NCI-H524 treated with DMSO at 0.1 percent for 48 hours (cell line): ENCODE data around the gene SYNPO2.
"Not testable (repeated sequence)": the region's sequence is repeated elsewhere in the genome, so short reads cannot be mapped to it uniquely, and the experiment has no call there.

Source experiments
- DNase-seq: peaks from one replicate; lab custom pipeline; 2025; lab: John Stamatoyannopoulos, UW

The SYNPO2 gene

DNA sequence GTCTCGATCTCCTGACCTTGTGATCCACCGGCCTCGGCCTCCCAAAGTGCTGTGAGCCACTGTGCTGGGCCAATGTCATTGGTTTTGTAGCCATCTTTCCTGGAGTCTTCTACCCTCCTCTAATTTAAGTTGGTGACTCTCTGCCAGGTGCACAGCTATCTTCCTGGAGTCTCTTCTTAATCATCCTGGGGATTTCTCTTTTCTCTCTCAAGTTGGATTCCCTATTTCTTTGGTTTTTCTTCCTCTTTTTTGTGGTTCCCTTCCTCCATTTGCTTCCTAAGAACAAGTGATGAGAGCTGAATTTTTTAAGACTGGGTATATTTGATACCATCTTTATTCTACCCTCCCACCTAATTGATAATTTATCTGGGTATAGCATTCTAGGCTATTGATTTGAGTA lies 113.8 kb downstream of the SYNPO2 start:
- DNase-seq = no peak

DNA sequence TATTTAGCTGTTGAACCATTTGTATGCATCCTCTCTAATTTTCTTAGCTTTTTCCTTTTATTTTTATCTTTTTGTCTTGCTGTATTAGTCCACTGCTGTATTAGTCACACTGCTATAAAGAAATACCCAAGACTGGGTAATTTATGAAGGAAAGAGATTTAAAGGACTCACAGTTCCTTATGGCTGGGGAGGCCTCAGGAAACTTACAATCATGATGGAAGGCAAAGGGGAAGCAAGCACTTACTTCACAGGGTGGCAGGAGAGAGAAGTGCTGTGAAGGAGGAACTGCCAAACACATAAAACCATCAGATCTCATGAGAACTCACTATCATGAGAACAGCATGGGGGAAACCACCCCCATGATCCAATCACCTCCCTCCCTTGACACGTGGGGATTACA lies 114.3 kb downstream of the SYNPO2 start:
- DNase-seq = not testable (repeated sequence)

DNA sequence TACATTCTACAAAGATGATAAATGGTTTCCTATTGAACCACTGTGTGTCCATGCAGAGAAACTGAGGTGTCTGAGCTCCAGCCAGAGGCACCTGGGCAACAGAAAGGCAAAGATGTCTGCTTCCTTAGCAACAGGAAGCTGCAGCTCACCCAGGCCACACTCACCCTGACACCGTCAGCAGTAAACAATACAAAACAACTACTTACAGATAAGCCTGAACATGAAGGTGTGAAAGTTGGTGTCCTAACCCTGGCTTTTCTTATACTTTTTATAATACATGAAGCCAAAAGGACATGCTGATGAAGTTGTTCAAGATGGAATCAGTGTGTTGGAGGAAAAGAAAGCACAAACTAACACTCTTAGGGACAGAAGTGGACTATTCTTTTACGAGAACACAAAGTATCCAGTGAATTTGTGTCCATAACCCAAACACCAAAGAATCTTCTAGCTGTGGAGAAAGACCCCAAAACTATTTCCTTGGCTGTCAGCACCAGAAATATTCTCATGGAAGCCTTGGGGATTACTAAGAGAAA lies 117.3 kb downstream of the SYNPO2 start:
- DNase-seq = no peak

DNA sequence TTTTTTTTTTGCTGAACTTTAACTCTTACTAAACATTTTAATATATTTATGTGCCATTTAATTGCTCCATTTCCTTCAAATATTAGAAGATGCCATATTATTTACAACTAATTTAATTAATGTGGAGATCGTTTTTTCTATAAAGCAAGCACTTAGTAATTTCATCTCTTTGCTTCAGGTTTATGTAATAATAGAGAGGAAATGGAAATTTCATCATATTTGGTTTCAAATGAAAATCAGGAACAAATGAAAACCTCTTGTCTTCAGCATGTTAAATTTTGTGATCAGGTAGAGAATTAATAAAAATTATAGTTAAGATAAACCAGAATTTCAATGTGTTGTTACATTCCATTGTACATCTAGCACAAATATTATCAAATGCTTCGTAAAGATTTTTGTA lies 120.1 kb downstream of the SYNPO2 start:
- DNase-seq = no peak

DNA sequence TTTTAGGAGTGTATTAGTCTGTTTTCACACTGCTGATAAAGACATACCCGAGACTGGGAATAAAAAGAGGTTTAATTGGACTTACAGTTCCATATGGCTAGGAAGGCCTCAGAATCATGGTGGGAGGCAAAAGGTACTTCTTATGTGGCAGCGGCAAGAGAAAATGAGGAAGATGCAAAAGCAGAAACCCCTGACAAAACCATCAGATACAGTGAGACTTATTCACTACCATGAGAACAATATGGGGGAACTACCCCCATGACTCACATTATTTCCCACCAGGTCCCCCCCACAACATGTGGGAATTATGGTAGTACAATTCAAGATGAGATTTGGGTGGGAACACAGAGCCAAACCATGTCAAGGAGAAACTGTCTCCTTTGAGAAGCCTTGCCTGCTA lies 121.6 kb downstream of the SYNPO2 start:
- DNase-seq = not testable (repeated sequence)

DNA sequence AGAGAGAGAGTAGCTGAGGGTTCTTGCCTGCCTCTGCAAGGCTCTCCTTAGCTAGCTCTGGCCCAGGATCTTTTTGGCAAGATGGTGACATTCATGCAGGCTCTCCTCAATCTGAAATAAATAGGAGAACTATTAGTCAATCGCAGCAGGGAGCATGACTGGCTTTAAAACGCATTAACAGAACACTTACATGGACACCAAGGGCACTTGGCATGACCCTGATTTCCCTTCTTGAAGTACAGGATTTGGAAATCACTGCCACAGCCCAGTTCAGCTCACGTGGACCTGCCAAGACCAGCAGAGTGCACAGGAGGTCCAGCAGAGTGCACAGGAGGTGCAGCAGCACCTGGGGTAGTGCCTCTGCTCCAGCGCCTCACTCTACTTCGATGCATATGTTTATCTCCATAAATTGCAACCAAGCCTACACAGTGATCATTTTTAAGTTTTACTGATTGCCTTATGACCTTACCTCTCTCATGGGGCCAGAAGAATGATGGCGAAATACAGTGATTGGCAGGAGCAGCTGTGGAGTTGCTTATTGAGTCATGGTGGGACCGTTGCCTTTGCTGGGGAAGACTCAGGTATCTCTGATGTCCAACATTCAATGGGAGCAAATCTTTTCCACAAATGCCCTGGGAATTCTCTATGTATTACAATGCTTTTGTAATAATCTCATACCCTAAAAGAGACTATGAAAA lies 122.4 kb downstream of the SYNPO2 start:
- DNase-seq = no peak

DNA sequence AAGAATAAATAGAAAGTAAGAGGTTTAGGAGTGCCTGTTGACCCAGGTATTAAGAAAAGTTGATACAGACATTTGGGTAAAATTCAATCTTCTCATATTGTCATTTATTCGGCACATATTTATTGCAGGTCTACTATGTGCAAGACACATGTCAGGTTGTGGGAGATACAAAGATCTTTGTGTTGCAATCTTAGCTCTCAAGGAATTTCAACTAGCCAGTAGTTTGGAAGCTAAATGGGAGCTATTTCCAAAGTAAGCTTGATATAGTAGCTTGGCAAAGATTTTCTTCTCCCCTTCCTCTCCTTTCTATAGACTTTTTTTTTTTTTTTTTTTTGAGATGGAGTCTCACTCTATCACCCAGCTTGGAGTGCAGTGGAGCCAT lies 122.9 kb downstream of the SYNPO2 start:
- no peak for DNase-seq

DNA sequence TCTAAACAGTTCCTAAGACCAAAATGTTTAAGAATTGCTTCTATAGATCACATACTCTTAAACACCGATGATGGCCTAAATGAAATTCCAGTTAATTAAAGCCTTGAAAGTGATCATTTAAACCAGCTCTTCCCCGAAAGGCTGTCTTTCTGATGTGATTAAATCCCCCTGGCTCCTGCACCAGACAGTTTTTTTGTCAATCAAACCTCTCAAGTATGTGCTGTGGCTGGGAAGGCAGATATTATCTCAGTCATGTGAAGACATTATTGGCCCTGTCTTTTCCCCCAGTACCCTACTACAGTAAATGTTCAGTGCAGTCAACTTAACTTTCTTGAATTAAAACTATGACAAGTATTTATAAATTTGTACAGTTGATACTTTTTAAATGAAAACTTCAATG lies 126.0 kb downstream of the SYNPO2 start:
- no peak for DNase-seq

DNA sequence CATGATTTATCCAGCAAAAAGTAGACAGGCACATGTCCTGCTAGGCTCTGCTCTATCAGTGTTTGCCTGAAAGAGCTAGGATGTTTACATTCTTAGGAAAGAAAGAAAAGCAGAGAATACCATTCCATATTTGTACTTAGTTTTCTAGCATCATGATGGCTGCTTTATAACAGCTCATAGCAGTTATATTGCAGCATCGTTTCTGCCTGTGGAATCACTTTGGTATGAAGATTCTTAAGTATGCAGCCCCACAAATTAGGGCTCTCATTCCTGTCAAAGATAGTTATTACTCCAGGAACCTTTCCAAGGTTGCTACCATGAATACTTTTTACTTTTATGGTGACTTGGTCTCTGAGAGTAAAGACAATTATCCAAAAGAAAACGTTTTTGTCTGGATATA lies 128.0 kb downstream of the SYNPO2 start:
- no peak for DNase-seq

DNA sequence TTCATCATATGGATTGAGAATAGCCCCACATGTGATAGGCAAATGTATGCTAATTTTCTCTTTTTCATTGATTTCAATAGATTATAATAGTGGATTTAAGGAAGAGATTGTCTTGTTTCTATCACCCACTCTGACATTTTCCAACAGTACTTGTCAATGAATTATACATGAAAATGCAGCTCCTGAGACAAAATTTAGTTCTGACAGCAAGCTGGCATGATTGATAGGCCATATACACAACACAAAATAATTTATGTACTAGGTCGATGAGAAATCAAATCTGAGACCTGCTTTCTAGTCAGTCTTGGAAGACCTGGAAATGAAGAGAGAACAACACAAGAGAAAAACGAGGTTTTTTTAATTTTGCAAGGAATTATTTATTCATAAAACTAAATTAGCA lies 129.0 kb downstream of the SYNPO2 start:
- DNase-seq = no peak

DNA sequence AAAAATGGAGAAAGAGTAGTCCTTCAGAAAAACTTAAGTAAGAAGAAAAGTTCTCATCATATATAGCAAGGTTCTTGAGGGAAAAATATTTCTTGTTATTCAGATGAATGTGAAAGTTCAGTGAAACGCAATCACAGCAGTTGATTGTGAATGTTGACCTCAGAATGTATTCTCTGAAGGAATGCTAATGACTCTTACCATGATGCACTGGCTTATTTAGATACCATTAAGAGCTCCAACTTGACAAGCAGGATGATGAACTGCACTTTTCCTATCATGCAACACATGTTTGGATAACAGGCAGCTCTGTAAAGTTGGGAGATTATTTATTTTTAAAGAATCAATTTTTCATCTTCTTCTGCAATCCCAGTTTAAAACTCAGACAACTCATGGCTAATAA lies 131.5 kb downstream of the SYNPO2 start:
- DNase-seq = no peak

DNA sequence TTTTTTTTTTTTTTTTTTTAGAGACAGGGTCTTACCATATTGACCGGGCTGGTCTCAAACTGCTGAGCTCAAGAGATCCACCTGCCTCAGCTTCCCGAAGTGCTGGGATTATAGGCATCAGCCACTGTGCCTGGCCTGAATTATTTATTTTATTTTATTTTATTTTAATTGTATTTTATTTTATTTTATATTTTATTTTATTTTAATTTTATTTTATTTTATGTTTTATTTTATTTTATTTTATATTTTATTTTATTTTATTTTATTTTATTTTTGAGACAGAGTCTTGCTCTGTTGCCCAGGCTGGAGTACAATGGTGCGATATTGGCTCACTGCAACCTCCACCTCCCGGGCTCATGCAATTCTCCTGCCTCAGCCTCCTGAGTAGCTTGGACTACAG lies 133.9 kb downstream of the SYNPO2 start:
- not testable (repeated sequence) for DNase-seq

DNA sequence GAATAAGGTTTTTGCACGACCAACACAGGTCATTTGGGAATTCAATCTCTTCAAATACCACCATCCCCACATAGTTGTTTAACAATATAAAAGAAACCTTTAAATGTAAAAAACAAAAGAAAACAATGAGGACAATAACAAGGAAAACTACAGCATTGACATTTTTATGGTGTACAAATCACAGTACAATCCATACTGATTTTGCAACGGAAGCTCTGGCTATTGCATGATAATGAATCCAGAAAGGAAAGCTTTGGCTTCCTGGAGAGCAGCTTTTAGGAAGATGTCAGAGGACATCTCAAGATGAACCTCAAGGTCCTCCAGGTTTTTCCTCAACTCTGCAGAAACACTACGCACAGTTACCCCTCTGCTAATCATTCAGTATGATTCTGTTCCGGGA lies 135.4 kb downstream of the SYNPO2 start:
- no peak for DNase-seq

DNA sequence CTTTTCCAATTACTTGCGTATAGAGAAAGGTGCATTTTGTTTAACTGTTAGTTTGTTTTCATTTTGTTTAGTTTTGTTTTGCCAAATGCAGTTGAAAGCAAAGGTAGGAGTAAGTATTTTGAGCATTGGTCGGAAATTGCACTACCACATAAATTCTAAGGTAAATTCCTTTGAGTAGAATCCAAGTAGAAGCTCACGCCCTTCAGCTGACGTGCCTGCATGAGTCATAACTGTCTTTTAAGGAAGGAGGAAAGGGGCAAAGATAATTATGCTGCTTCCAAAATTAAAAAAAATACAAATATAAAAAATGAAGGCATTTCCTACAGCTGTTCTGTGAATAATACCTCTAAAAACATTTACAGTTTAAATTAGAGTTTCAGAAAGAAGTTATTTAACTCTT lies 136.8 kb downstream of the SYNPO2 start:
- DNase-seq = no peak

DNA sequence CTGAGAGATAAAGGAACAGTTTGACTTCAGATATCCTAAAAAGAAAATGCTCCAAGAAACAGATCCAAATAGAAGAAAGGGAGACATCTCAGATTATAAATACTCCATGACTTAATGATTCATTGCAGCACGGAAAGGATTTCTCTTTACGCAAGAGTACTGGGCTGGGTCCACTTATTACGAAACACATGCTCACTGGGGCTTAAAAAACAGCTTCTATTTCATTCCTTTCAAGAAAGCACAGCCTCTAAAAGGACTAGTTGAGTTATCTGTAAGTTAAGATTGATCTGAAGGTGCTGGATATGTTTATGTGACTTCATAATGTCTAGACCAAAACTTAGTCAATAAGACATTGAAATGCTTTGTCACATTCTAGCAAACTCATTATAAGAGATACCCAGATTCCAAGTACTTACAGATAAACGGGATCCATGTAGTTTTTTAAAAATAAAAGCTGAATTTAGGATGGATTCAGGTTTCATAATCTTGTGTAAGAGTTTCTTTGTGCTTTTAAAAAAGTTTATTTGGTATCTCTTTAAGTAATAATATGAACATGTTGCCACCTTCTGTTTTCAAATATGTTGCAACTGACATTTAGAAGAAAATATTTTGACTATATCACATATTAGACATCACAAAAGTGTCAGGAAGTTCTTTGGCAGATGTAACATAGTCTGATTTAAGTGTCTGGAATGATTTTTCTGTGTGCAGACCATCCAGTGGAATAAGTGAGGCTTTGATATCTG lies 137.4 kb downstream of the SYNPO2 start:
- no peak for DNase-seq

DNA sequence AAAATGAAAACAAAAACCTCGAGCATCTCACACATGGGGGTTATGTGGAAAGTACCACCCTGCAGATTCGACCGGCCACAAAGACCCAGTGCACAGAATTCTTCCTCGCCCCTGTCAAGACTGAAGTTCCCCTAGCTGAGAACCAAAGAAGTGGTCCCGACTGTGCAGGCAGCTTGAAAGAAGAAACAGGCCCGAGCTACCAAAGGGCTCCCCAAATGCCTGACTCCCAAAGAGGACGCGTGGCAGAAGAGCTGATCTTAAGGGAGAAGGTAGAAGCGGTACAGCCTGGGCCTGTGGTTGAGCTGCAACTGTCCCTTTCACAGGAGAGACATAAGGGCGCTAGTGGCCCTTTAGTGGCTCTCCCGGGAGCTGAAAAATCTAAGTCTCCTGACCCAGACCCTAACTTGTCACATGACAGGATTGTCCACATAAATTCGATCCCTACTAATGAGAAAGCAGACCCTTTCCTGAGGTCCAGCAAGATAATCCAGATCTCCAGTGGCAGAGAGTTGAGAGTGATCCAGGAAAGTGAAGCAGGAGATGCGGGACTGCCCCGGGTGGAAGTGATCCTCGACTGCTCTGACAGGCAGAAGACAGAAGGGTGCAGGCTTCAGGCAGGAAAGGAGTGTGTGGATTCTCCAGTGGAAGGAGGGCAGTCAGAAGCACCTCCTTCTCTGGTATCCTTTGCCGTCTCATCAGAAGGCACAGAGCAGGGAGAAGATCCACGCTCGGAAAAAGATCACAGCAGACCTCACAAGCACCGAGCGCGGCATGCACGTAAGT lies 138.2 kb downstream of the SYNPO2 start:
- DNase-seq = no peak

DNA sequence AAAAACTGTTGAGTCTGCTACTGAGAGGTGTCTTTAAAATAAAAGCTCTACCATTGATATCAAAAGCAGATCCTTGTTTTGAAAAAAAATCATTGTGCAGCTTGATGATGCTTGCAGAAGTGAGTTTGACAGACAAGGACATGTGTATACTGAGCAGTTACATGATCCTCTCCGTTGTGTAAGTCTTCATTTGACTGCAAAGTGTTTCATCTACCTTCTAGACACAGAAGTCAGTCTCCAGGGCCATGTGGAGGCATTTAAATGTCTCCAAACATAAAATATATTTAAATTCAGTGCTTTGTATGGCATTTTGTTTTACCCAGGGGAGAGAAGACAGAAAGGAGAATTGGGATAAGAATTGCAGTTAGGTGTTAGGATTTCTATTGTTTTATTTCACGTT lies 139.2 kb downstream of the SYNPO2 start:
- DNase-seq = no peak

DNA sequence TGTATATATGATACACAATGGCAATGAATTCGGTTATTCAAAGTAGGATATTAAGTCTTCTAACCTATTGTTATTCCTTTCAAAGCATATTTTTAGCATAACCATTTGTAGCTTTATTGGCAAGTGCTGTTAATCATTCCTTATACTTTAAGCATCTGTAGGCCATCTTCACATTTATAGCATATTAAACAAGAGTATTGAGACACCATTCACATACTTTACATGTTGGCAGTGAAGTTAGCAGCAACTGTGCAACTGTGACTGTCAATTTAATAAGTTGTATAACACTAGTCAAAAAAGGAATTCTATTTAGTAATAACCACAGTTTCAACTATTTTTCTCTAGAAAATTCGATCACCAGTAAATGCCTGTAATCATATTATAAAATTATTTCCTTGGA lies 139.6 kb downstream of the SYNPO2 start:
- DNase-seq = no peak

DNA sequence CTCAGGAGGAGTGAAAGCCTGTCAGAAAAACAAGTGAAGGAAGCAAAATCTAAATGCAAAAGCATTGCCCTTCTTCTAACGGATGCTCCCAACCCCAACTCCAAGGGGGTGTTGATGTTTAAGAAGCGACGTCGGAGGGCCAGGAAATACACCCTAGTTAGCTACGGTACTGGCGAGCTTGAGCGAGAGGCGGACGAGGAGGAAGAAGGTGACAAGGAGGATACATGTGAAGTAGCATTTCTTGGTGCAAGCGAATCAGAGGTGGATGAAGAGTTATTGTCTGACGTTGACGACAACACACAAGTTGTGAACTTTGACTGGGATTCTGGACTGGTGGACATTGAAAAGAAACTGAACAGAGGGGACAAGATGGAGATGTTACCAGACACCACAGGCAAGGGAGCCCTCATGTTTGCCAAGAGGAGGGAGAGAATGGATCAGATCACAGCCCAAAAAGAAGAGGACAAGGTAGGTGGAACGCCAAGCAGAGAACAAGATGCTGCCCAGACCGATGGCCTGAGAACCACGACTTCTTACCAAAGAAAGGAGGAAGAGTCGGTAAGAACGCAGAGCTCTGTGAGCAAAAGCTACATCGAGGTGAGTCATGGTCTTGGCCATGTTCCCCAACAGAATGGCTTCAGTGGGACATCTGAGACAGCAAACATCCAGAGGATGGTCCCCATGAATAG lies 141.3 kb downstream of the SYNPO2 start:
- DNase-seq = no peak

DNA sequence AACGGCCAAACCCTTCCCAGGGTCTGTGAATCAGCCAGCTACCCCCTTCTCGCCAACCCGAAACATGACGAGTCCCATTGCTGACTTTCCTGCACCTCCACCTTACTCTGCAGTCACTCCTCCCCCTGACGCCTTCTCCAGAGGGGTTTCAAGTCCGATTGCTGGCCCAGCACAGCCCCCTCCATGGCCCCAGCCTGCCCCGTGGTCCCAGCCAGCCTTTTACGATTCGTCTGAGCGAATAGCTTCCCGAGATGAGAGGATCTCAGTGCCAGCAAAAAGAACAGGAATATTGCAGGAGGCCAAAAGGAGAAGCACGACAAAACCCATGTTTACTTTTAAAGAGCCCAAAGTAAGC lies 141.9 kb downstream of the SYNPO2 start:
- DNase-seq = no peak

DNA sequence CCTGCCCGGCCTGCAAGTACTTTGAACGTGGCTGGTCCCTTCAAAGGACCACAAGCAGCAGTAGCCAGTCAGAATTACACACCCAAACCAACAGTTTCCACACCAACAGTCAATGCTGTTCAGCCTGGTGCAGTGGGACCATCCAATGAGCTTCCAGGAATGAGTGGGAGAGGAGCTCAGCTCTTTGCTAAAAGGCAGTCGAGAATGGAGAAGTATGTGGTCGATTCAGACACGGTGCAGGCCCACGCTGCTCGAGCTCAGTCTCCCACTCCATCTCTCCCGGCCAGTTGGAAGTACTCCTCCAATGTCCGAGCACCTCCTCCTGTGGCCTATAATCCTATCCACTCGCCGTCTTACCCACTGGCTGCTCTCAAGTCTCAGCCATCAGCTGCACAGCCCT lies 142.6 kb downstream of the SYNPO2 start:
- no peak for DNase-seq

DNA sequence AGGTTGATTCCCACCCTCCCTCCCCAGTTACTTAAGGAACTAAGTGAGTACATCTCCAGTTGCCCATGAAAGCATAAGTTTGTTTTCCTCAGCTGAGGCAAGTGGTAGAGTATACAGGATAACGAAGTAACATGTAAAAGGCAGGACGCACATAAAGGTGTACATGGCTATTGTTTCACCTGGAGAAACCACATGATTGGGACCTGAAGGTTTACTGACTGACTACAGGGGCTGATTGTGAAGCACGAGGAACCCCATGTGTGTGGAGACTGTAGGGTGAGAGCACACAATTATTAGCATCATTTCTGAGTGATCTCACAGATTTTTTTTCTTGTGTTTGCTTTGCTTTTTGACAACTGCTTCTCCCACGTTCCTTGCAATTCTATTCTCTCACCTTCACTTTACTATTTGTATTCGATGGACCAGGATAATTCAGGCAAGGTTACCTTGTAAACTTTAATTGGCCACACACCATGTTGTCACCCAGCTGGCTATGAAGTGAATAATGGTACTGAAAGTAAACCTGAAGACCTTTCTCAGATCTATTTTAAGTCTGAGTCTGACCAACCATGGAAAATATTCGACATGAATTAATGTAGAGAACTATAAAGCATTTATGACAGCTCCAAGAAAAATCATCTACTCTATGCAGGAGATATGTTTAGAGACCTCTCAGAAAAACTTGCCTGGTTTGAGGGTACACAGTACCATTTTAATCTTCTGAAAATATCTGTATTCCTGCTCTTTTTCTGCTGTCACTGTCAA lies 144.4 kb downstream of the SYNPO2 start:
- no peak for DNase-seq
